Activated CD4-positive, alpha-beta T cell treated with anti-CD3 and anti-CD28 coated beads for 4 hours (primary cell): ENCODE measurements around the gene BBS7.
A peak's percentile ranks its signal among the peaks of the same experiment; 100 is the strongest.

Experiments
- DNase-seq, 2 donors: peaks; one replicate each; pipeline ENCODE4 v3.0.0-alpha.2; 2020

BBS7 gene, protein sequence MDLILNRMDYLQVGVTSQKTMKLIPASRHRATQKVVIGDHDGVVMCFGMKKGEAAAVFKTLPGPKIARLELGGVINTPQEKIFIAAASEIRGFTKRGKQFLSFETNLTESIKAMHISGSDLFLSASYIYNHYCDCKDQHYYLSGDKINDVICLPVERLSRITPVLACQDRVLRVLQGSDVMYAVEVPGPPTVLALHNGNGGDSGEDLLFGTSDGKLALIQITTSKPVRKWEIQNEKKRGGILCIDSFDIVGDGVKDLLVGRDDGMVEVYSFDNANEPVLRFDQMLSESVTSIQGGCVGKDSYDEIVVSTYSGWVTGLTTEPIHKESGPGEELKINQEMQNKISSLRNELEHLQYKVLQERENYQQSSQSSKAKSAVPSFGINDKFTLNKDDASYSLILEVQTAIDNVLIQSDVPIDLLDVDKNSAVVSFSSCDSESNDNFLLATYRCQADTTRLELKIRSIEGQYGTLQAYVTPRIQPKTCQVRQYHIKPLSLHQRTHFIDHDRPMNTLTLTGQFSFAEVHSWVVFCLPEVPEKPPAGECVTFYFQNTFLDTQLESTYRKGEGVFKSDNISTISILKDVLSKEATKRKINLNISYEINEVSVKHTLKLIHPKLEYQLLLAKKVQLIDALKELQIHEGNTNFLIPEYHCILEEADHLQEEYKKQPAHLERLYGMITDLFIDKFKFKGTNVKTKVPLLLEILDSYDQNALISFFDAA

DNA sequence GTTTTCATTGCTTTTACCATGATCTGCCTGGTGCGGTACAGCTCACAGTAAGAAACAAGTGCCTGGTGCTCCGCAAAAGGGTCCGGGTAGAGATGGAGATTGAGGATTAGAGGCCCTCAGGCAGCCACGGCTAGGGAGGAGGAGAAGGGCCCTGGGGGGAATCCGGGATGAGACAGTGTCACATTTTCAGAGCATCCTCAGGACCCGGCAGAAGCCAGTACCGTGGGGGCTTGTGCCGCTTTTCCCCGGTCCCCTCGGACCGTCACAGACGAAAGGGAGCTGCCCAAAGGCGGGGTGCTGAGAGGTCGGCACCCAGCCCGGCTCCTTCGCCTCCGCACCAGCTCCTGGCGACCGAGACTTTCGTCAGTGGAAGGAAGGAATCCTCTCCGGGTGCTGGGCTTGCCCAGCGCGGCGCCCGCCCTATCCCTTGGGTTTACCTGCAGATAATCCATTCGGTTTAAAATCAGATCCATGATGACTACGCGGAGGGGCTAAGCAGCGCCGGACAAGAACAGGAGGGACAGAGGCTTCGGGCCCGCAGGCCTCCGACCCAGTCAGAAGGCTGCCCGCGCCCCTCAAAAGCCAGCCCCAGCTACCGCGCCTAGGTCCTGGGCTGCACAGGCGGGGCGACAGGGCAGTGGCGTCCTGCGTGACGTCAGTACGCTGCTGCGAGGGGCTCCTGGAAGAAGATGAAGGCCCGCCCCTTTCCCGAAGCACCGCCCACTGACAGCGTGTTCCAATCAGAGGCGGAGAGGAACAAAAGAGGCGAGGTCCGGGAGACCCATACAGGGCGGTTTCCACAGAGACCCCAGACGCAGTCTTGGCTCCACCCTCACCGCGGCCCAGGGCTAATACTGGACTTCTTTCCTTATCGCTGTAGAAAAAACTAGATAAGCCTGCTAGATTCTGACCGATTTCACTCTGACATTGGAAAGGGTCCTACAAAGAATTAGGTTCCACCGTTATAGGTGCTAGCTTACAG lies at the start of gene BBS7:
BBS7 (minus strand) TSS at position 634 of the 982 bp plus-strand sequence; CDS start at position 473, 161 bp downstream.
- peak; percentile 94 to 98 for DNase-seq

DNA sequence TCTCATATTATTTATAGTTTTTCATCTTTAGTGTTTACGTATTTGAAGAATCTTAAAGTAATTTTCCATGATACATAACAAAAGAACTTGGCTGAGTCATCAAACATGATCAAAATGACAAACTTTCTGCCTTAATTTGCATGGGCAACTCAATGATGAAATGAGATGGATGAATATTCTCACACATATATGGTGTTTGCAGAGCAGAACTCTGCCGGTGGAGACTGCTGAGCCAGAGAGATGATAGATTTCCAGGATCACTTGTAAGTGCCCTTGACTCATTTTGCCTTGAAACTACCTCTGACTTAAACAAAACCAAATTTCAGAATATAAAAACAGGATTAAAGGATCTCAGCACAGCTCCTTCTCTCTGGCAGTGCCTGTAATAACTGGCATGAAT lies 43.4 kb upstream of the BBS7 start:
- no peak for DNase-seq

DNA sequence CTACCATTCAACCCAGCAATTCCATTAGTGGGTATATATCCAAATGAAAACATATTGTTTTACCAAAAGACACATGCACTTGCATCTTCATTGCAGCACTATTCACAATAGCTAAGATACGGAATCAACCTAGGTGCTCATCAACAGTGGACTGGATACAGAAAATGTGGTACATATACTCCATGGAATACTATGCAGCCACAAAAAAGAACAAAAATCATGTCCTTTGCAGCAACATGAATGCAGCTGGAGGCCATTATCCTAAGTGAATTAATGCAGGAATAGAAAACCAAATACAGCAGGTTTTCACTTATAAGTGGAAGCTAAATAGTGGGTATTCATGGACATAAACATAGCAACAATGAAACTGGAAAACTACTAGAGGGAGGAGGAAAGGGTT lies 38.1 kb upstream of the BBS7 start:
- DNase-seq = no peak

DNA sequence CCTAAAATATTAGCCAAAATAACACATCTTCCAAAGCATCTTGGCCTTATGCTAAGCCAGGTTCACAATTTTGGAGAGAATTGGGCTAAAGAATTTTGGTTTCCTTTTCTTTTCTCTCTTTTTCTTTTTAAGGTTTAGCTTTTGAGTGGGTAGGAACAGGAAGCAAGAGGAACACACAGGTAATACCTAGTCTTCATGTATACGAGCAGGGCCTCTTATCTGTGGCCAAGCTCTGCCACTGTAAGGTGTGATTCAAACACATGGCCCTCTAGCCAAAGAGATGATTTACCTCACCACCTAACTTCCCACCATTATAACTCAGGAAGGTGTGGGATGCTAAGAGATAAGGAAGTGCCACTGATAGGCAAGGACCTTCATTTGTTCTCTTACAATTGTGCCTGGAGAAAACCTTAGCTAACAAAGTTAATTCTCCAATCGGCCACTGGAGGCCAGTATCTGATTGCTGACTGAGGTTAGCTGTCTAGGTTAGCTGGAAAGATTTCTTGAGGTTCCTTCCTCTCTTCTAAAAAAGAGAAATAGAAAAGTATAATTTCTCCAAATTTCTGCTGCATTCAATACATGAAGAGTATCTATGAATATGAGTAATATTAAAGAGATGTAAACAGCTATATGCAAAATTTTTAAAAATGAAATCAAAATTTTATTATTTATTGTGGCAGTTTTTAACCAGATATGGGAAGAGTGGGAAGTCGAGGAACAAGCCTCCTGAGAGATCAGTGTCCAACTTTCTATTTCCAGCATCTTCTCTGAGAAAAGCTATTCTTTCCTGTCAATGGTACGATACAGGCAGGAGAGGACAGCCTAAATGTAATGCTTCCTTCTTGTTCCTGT lies 30.1 kb upstream of the BBS7 start:
- peak; percentile 34 to 56 for DNase-seq

DNA sequence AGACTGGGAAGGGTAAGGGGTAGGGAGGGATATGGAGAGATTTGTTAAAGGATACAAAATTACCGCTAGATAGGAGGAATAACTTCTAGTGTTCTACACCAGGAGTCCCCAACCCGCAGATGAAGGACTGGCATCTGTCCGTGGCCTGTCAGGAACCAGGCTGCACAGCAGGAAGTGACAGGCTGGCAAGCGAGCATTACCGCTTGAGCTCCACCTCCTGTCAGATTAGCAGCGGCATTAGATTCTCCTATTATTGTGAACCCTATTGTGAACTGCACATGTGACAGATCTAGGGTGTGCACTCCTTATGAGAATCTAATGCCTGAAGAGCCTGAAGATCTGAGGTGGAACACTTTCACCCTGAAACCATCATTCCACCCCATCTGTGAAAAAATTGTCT lies 27.9 kb upstream of the BBS7 start:
- DNase-seq = peak; percentile 5 to 16

DNA sequence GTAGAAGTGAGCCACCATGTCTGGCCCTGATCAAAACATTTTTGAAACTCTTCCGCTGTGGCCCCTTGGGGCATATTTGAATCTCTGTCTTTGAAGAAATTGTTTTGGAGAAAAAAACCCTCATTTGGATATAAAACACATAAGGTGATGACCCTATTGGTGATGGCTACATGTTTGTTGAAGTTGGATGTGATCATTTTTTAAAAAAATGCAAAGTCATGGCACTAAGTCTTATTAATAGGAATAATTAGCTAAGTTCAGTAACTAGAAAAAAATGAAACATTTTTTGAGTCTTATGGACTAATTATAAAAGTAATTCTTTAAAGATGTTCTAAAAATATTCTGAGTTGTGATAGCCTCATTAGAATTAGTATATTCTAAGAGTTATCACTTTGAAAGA lies 17.9 kb upstream of the BBS7 start:
- DNase-seq = no peak

DNA sequence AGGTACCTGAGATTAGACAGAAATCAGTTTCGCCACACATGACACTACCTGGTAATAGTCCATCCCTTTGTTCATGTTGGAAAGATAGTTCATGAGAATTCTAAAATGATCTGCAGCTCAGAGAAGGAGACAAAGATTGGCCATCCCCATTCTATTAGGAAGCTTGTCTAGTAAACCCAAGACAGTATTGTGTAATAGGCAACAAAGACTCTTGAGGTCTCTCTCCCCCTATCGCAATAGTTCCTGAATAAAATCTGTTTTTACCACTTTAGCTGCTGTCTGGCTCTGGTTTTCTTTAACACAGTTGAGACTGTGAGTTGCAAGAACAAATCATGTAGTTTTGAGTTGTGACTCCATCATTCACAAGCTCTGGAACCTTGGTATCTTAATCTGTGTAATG lies 14.8 kb upstream of the BBS7 start:
- DNase-seq = no peak

DNA sequence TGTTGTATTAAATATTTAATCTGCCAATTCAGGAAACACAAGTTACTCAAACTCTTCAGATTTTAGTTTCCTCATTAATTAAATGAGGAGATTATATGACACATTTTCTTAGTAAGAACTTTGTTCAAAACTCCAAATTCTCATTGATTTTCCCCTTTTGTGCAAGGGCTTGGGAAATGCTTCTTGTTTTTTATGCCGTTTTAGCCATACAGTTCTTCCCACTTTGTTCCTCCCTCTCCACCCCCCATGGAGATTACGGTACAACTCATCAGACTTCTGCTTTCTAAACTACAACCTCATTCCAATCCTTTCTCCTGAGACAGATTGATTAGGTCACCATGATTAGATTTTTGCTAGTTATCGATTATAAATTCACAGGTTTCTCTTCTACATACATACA lies 10.9 kb upstream of the BBS7 start:
- no peak for DNase-seq

DNA sequence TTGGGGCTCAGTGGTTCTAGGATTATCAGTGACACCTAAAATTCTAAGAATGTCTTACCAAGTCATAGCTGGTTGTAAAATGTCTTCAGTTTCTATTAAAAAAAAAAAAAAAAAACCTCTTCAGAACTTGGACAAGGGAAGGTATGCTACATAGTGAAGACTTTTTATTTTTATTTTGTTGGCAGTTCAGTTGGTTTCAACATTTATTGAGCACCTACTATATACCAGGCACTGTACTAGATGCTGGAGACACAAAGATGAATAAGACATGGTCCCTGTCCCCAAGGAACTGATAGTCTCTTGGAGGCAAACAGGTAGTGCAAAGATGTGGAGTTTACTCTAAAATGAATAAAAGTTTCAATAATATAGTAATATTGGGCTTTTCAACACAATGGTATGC lies 8.9 kb upstream of the BBS7 start:
- DNase-seq = no peak

DNA sequence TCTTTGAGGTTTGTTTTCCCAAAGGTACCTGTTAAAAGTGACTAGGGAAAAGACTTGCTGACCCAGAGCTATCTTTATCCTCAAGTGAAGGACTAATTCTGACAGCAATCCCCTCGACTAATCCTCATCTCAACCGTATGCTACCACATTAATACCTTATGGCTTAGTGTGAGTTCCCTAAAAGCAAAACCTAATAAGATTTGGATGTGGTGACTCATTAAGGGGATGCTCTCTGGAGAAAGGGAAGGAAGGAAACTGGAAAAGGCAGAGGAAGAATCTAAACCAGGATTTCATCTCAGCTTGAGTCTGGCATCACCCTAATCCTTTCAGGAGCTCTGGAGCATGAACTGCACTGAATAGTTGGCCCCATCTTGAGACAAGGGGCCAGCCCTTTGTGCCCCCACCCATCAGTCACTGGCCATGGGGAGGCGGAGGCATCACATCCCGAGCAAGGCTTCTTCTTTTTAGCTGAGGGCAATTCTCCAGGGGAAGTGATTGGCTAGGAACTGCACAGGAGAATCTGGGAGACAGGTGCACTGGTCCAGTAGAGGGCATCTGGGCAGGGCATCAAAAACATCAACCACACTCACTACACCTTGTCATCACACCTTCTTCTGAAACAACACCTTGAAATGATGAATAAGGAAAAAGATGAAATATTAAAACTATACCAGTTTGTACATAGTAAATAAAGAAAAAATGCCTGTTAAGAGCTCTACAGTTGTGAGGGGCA lies 6.9 kb upstream of the BBS7 start:
- DNase-seq = no peak

DNA sequence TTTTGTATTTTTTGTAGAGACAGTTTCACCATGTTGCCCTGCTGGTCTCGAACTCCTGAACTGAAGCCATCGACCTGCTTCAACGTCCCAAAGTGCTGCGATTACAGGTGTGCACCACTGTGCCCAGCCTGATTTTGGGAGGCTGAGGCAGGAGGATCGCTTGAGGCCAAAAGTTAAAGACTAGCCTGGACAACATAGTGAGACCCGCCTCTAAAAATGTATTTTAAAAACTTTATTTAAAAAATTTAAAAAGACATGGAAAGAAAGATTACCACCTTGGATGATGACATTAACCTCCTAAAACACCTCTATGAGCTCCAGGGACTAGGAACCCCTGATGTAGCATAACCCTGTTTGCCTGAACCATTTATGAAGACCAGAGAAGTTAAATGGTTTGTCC lies 5.8 kb upstream of the BBS7 start:
- no peak for DNase-seq

DNA sequence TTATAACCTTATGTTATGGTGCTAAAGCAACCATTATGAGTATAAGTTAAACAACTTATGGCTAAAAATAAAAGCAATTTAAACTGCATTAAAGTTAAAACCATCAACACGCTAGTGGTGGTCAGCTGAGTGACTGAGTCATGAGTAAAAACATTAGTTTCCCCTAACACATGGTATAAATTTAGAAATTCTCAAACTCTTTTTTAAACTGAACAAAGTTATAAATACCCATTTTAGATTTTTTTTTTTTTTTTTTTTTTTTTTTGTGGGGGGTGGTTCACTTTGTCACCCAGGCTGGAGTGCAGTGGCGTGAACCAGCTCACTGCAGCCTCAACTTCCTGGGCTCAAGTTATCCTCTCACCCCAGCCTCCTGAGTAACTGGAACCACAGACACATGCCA lies 5.4 kb upstream of the BBS7 start:
- DNase-seq = no peak

DNA sequence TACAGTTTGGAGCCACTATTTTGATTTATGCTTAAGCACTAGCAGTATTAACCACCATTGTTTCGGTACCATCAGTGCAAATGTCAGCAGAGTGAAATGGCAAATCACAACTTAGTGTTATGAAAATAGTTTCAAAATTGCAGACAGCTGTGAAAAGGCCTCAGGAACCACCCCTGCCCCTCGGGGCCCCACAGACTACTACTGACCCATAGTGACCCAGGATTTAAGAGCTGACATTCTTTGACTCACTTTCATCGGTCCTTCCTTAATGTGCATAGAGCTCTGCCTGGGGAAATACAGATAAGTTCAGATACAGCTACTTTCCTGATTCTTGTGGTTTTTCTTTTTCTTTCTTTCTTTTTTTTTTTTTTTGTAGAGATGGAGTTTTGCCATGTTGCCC lies 3.3 kb upstream of the BBS7 start:
- no peak for DNase-seq

DNA sequence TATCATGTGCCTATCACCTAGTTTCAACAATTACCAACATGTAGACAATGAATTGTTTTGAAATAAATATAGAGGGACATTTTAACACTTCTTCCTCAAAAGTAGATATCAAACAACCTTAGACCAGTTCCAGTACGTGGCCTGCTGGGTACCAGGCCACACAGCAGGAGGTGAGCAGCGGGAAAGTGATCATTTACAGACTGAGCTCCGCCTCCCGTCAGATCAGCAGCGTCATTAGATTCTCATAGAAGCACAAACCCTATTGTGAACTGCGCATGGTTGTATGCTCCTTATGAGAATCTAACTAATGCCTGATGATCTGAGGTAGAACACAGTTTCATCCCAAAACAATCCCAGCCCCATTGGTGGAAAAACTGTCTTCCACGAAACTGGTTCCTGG lies 6.5 kb downstream of the BBS7 start:
- no peak for DNase-seq

DNA sequence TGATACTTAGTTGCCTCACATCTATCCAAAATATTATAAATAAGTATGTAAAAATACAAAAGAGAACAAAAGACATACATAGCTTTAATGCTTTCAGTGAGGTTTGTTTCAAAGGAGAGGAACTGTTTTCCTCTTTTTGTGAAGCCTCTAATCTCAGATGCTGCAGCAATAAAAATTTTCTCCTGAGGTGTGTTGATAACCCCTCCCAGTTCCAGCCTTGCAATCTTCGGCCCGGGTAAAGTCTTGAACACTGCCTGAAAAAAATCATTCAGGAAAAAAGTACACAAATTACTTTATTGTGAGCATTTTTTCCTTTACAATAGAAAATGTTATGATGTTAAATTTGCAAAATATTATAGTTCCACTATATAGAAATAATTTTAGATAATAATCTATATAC lies 8.8 kb downstream of the BBS7 start:
- no peak for DNase-seq

DNA sequence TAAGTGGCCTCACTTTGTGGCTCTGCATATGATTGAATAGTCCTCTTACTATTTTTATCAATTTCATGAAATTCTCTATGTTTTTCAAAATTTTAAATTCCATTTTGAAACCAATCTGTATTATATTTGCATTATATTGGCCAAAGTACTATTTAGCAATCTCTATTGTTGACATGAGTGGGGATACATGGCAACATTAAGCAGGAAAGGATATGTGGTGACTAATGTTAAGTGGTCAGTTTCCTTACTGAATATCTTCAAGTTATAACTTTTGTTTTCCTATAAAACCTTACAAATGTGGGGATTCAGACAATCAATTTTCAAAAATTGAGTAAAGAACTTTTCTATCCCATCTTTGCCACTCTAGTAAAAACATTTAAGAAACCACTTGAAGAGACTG lies 10.2 kb downstream of the BBS7 start:
- no peak for DNase-seq

DNA sequence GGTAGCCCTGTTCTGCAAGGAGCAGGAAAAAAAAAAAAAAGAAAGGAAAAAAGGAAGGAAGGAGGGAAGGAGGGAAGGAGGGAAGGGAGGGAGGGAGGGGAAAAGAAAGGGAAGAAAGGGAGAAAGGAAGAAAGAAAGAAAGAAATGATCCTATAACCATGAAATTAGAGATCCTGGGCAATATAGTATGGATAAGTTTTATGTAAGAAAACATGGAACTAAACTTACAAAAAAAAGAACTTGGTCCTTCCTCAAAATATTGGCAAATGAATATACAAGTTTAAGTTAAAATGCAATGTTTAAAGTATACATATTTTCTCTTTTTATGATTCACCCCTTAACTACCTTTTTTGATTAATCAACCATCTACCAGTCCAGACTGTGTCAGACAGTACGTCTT lies 18.9 kb downstream of the BBS7 start:
- DNase-seq = no peak

DNA sequence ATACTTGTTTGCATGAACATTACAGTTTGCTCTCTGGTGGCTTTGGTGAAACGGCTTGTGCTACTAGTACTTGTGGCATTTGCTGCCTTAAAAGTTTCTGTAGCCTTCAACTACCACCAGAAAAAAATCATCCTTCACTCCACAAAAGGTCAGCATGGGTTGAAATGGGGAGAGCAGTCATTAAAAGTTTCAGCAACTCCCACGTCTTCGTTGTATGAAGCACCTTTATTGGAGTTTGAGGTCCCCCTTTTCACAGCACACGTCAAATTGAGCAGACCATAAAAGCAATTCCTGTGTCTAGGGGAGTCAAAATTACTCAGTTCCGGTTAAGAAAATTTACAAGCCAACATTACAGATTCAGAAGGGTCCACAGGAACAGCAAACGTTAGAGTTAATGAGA lies 23.6 kb downstream of the BBS7 start:
- DNase-seq = no peak

DNA sequence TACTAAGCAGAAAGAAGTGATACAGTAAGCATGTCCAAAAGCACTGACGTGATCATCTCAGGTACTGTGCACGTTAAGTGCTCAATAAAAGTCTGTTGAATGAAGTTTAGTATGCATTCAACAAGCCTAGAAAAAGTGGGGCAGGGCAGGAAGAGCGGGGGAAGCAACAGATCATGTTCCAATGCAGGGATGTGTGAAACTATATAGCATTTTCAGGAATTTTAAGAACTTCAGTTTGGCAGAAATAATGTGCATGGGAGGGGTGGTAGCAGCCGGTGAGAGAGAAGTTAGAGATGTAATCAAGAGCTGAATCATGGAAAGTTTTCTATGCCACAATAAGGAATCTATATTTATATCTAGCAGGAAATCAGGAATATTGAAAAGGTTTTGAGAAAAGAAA lies 27.4 kb downstream of the BBS7 start:
- no peak for DNase-seq

DNA sequence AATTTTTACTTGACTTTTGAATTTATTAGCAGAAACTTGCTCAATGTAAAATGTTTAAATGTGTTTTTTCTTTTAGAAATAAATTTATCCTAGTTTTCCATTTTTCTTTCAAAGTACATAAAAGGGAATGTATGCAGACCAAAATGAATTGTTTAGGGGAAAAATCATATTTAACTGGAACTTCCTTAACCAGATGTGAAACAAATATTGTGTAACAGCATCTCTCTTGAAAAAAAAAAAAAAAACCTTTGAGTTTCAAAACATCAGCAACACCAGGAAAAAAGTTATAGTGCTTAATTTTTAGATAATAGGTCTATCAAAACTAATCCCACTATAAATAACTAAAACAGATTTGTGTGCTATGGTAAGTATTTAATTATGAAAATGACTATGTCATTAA lies 32.1 kb downstream of the BBS7 start:
- no peak for DNase-seq

DNA sequence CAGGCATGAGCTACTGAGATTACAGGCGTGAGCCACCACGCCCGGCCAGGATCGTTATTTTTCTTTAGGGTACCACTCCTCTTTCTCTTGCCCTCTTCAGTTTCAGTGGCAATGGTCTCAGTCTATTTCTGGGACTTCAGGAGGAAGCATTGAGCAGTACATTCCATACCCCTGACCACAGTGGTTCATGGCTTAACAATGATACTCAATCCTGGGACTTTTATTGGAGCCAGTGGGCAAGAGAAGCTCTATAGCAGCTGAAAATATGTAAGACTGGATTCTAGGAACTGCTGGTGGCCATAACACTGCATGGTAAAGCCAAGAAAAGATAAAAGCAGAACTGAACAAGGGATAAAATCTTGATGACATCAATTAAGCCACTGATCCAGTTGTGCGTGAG lies 40.8 kb downstream of the BBS7 start:
- no peak for DNase-seq

DNA sequence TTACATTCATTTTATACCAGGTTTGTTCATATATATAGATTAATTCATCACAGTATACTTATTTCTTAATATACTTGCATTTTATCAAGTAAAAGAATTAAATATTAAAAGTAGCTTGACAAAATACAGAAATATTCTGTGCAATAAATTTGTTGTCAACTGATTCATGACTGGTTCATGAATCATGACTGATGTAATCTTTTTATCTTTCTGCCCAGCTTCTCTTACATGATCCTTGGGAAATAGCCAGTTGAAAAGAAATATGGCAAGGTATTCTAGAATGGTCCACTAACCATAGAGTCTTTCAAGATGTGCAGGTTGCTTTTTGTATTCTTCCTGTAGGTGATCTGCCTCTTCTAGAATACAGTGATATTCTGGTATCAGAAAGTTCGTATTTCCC lies 42.4 kb downstream of the BBS7 start:
- no peak for DNase-seq
